Non-pigmented ciliary epithelial cell (primary cell): Measurements from ENCODE around the gene FAM117B.
"Not testable (repeated sequence)": the region's sequence is repeated elsewhere in the genome, so short reads cannot be mapped to it uniquely, and the experiment has no call there.

Source experiments
- DNase-seq: peaks from one replicate; pipeline ENCODE4 v3.0.0-alpha.2; 2010; ENCODE audit warnings: low read depth

The FAM117B gene

DNA sequence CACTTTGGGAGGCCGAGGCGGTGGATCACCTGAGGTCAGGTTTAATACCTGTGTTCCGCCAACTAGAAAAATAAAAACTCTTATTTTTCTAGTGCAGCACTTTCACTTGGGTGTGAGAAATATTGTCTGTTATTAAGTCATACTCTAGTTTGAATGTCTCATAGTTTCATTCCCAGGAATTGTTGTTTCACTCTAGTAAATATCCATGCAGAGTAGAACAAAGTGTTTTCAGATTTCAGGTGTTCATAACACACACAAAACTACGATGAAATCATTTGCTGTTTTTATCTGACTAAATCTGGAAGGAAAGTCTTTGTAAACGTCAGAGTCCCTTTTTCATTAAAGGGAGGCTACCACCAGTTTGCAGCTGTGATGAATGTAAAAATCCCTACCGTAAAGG is 4.0 kb downstream of the FAM117B start:
- DNase-seq, result no peak

DNA sequence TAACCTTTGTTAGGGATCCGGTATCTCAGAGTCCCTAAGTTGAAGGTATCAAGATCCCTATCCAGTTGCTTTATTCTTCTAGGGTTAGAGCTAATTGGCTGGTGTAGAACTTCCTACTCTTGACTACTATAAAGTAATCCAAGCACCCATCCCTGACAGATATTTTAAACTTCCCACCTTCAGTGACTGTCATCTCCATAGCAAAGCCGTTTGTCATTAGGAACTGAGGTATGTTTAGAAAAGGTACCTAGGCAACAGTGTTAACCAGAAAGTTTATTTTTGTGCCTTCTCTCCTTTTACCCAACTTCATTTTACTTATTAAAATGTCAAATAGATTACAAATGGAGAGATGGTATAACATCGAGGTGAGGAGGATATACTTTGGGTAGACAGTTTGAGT is 4.5 kb downstream of the FAM117B start:
- no peak for DNase-seq

DNA sequence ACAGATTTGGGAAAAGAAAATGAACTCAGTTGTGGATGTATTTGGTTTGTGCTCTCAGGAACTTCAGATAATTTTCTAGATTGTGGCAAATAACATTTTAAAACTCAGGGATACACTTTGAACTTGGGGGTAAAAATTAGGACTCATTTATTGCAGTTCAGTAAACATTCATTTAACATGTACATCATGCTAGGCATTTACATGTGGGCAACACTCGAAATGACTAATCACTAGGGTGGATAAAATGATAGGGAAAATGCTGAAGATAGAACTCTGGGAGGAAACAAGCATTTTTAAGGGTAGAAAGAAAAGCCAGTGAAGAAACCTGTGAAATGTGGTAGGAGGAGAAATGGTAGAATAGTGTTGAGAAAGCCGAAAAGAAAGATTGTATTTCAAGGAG is 7.8 kb downstream of the FAM117B start:
- DNase-seq, result no peak

DNA sequence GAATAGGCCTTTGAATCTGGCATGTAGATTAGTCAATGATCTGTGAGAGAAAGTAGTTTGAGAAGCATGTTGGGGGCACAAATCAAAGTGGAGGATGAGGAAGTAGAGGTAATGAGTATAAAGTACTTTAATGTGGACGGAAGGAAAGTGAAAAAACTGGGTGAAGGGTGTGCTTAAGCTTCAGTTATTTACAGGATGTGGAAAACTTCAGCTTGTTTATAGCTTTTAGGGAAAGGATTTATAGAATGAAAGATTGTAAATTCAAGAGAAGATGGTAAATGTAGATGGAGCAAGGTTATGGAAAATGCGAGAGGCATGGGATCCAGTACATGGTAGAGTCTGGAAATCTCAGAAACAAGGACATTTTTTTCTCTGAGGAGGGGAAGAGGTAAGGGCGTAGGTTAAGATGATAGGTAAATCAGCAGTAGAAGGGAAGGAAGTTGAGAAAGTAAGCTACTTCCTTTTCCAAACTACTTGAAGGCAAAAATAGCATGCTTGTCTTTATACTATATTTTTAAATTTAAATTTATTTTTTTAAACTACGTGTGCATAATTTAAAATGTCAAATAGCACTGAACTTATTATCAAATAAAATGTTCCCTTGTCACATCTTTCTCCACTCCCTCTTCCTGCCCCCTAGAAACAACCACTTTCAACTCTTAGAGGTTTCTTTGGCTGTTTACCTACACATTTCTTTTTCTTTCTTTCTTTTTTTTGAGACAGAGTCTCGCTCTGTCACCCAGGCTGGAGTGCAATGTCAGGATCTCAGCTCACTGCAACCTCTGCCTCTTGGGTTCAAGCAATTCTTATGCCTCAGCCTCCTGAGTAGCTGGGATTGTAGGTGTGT is 8.5 kb downstream of the FAM117B start:
- DNase-seq, result no peak

GRCh38 chr2:202652119-202652518 is 17.4 kb downstream of the FAM117B start:
- no peak for DNase-seq

GRCh38 chr2:202653890-202654289 is 19.1 kb downstream of the FAM117B start:
- no peak for DNase-seq

- DNase-seq, result no peak
Observed at GRCh38 chr2:202657876-202658275, 23.1 kb downstream of the FAM117B start.

DNA sequence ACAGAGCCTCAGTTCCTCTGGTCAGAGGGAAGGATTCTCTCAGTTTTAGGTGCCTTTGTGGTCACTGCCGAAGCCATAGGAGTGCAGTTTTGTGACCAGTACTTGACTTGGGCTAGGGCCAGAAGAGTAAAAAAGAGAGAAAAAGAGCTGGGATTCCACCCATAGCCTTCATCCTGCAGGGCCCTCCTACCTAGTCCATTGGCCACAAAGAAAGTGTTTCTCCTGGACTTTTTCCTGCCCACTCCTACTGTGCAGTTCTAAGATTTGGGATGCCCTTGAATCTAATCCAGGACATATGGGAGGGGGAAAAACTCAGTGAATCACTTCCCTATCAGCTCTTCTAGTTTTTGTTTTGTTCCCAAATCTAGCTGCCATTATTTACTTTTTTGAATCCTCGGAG is 26.0 kb downstream of the FAM117B start:
- DNase-seq, result no peak

GRCh38 chr2:202669841-202670240 is 35.1 kb downstream of the FAM117B start:
- no peak for DNase-seq

DNA sequence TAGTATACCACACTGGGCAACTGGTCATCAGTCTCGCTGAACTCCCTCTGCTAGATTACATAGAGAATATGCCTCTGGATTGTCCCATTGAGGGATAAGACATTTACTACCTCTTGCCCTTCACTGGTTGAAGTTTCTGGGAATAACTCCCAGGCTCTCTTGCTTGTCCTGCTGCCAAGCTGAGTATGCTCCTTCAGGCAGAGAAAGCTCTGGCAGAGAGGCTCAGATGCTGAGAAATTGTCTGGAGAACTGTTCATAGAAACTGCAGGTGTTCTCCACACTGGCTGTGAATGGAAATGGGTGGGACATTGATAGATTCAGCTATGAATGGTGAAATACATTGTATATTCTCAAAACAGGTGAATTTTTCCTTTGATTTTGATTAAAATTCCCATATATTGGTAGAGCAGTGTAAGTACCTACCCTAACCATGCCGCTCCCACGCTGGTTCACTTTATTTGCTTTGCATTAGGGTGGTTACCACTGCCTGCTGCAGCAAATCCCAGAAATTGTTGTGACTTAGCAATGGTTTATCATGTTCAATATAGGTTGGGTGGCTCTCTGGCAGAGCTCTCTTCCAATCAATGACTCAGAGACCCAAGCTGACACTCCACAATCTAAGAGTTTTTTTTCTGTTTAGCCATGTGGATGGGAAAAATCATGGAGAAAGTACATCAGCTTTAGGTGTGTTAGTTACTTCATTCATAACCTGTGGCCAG is 36.7 kb downstream of the FAM117B start:
- no peak for DNase-seq

- DNase-seq, result not testable (repeated sequence)
Observed at GRCh38 chr2:202675097-202675496, 40.3 kb downstream of the FAM117B start.

DNA sequence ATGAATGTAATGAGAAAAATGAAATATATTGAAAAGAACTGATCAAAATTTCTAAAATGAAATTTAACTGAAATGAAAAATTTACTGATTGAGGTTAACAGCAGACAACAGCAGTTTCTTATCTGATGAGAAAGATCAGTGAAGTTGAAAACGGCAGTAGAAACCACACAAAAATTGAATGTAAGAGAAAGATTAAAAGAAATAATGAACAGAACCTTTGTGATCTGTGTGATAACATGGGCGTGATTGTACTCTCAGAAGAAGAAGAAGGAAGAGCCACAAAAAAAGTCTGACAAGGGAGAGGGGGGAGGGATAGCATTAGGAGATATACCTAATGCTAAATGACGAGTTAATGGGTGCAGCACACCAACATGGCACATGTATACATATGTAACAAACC is 45.2 kb downstream of the FAM117B start:
- no peak for DNase-seq

- DNase-seq, result no peak
Observed at GRCh38 chr2:202680512-202680911, 45.7 kb downstream of the FAM117B start.

DNA sequence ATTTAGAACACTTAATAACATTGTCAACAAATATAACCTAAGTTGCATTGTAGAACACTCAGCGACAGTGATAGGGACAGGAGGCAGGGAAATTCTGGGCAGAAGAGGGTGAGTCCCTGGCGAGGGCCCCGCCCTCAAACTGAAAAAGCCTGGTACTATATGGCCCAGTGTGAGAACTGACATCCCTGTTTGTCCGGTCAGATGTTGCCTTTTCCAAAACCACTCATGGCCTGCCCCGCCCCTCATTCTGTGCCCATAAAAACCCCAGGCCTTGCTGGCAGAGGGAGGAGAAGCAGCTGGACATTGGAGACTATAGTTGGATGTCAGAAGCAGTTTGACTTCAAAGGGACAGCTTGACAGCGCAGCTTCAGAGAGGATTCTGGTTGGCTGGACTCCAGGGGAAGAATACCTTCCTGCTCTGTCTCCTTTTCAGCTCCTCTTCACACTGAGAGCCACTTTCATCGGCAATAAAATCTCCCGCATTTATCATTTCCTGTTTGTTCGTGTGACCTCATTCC is 47.0 kb downstream of the FAM117B start:
- DNase-seq, result no peak

- DNase-seq, result no peak
Observed at GRCh38 chr2:202682274-202682673, 47.5 kb downstream of the FAM117B start.

DNA sequence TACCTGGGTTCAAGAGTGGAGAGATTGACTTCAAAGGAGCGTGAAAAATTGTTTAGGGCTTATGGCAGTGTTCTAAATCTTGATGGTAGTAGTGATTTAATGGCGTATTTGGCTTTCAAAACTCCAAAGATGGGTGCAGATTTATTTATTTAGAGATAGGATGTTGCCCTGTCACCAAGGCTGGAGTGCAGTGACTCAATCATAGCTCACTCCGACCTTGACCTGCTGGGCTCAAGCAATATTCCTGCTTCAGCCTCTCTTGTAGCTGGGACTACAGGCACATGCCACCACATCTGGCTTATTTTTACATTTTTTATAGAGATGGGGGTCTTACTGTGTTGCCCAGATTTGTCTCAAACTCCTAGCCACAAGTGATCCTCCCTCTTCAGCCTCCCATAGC is 52.5 kb downstream of the FAM117B start:
- DNase-seq, result no peak

- no peak for DNase-seq
Observed at GRCh38 chr2:202689459-202689858, 54.7 kb downstream of the FAM117B start.

GRCh38 chr2:202689898-202690297 is 55.1 kb downstream of the FAM117B start:
- no peak for DNase-seq

DNA sequence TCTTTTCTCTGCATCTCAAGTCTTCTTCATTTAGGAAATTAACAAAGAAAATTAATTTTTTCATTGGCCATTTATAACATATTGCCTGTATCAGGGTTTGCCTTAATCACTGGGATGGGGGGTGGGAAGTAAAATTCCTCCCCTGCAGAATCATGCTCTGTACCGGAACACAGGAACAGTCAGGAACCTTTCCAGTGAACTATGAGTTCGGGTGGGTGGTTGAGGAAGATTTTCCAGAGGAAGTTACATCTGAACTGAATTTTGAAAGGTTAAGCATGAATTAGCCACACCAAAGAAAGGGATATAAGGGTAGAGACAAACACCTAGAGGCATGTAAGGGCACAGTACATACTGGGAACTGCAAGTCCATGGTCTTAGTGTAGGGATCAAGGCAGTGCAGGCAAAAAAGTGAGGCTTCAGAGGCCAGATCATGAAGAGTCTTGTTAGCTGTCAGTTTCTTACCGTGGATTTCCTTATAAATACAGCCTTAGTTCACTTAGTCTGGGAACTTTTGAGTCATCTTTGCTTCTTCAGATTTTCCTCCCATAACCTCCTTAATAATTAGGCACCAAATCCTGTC is 55.6 kb downstream of the FAM117B start:
- no peak for DNase-seq

DNA sequence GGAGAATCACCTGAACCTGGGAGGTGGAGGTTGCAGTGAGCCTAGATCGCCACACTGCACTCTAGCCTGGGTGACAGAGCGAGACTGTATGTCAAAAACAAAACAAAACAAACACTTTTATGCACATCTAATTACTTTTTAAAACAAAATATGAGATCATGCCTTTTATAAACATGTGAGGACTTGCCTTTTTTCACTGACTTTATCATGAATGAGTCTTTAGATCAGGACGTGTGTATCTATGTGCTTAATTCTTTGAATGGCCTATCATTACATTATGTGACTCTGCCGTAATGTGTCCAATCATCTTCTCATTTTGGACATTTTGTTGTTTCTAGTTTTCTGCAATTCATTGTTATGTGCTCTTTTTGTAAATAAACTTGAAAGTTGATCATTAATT is 58.7 kb downstream of the FAM117B start:
- no peak for DNase-seq

DNA sequence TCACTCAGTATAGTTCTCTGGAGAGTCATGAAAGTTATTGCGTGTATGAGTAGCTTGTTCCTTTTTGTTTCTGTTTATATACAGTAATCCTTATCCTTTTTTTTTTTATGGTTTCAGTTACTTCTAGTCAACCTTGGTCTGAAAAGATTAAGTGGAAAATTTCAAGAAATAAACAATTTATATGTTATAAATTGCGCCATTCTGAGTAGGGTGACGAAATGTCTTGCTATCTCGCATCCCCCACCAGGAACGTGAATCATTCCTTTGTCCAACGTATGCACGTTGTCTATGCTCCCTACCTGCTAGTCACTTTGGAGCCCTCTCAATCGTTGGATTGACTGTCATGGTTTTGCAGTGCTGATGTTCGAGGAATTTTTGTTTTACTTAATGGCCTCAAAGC is 60.4 kb downstream of the FAM117B start:
- DNase-seq, result no peak

GRCh38 chr2:202700075-202700901 is 65.5 kb downstream of the FAM117B start:
- DNase-seq, result no peak
